Omental fat pad (tissue), 4 donors: Measurements from ENCODE around the gene POU2AF2. TPM values are rescaled to one million over a fixed set of nuclear protein-coding genes. Genes with fewer than 3 reads are reported as not detected.

Source experiments
- ATAC-seq: fragments of 150-250 bp; one replicate; pipeline ENCODE4 v1.9.1; 2016; ENCODE audit warnings: mild to moderate bottlenecking, moderate library complexity; ENCODE audit not compliant: low FRiP score
- DNase-seq: peaks from one replicate; pipeline ENCODE4 v3.0.0-alpha.2; 2019; ENCODE audit warnings: low spot score
- total RNA-seq, 4 donors: library from RNA; depleted of rRNA; stranded (reverse); fragments of >200 nt; gene quantifications; one replicate each; pipeline ENCODE4 v1.1.0, GENCODE V29; 2016
- TF ChIP-seq, protein P1 (sequence below), 3 donors: fragments of 450-650 bp; IDR thresholded peaks; one replicate each; pipeline ENCODE4 v1.5.1; 2016 to 2017; ENCODE audit warnings: antibody characterized with exemption in 3 of 3, mild to moderate bottlenecking in 3 of 3, moderate library complexity in 2 of 3

Gene POU2AF2
- total RNA-seq, 4 donors from 2014 or later: not detected

DNA sequence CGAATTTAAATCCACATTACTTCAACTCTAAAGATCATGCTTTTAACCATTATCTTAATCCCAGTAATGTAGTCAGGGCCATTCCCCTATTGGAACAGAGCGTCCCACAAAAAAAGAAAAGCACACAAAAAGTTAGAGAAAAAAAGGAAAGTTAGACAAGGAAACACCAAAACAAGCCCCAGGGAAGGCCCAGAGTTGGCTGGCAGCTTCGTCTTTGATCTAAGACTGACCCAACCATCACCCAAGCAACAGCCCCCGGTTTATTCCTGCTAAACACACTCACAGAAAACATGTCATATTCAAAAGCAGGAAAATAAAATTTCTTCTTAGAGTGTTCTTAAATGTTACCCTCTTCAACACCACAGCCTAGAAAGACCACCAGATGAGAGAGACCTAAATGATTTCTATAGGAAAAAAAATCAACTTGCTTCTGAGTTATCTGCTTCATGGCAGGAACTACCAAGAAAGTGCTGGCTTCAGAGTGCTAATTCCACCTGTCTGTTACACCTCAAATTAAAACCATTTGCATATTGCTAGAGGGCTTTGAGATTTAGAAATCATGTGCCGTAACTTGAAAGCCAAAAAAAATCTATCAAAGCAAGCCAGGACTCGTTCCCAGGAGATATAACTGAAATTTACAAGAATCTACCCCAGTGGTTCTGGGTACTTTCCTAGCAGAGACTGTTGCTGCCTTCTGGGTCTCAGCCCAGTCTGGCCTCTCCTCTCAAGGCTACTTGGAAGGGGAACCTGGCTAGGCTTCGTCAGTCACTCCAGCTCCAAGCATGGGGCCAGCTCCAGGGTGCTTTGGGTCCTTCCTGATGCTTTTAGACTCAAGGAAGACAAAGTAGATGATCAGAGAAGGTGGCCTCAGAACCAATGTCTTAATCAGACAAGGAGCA lies 84.0 kb downstream of the POU2AF2 start:
- TF ChIP-seq, protein P1, sequence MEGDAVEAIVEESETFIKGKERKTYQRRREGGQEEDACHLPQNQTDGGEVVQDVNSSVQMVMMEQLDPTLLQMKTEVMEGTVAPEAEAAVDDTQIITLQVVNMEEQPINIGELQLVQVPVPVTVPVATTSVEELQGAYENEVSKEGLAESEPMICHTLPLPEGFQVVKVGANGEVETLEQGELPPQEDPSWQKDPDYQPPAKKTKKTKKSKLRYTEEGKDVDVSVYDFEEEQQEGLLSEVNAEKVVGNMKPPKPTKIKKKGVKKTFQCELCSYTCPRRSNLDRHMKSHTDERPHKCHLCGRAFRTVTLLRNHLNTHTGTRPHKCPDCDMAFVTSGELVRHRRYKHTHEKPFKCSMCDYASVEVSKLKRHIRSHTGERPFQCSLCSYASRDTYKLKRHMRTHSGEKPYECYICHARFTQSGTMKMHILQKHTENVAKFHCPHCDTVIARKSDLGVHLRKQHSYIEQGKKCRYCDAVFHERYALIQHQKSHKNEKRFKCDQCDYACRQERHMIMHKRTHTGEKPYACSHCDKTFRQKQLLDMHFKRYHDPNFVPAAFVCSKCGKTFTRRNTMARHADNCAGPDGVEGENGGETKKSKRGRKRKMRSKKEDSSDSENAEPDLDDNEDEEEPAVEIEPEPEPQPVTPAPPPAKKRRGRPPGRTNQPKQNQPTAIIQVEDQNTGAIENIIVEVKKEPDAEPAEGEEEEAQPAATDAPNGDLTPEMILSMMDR (IDR thresholded peaks at IDR 0.05): no peak
- DNase-seq (no peak), ATAC-seq (peak; percentile 47)

- no peak for DNase-seq
- TF ChIP-seq, protein P1 (IDR thresholded peaks at IDR 0.05): no peak
- ATAC-seq: no peak
Observed at GRCh38 chr11:111330234-111330893, 84.8 kb downstream of the POU2AF2 start.

DNA sequence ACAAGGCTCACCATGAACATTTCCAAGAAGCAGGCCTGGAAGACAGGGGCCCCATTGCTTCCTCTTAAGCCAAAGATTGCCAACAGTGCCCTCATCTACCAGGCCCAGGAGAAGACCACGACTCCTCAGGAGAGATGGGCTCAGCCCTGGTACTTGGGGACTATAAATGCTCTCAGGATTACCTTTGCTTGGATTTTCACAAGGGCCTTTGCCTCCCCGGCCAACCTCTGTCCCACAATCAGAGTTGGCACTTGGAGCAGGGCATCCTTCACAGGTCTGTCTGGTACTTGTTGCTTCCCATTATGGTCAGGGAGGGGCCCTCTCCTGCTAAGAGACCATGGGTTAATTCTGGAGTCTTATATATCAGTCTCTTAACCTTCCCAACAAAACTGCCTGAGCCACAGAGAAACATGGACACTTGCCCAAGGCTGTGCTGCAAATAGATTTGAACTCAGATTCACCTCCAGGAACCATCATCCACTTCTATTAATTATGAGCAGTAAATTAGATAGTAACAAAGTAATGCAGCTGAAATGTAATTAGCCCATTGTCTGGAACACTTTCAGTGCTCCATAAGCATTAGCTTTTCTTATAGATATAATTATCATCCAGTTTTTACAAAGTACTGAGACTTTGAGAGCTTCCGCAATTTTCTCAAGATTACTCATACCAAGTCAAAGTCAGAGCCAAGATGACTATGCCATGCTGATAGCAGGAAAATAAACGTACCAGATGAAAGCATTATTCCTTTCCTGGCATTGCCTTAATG lies 86.4 kb downstream of the POU2AF2 start:
- ATAC-seq: peak; percentile 50
- TF ChIP-seq, protein P1 (IDR thresholded peaks at IDR 0.05): no peak
- DNase-seq: no peak

- TF ChIP-seq, protein P1 (IDR thresholded peaks at IDR 0.05): no peak
- no peak for DNase-seq
- ATAC-seq: no peak
Observed at GRCh38 chr11:111334532-111335502, 89.3 kb downstream of the POU2AF2 start.

DNA sequence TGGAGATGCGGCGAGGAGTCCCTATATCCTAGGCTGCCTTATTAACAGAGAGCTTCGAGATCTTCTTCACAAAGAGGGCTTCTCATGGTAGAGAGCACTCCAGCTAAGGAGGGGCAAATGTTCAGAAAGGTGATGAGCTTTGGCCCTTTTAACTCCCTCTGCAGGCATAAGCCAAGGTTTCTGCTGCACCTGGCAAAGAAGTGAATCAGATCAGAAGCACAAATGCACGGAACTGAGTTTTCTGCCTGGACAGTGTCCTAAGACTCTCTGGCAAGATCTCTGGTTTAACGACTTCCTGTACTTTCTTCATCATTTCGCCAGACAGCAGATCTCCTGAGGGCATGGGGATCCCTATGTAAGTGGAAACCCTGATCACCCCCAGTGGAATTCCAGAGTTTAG lies 90.0 kb downstream of the POU2AF2 start:
- ATAC-seq (no peak), DNase-seq (no peak)
- TF ChIP-seq, protein P1 (IDR thresholded peaks at IDR 0.05): no peak

Other genes with a start within 250 kb of the POU2AF2 start
- 1 to 10 TPM in 1 of 4 donors, under 1 TPM in 2, not detected in 1; 0.50 to 4.7 (median 0.84) TPM for gene POU2AF3, start 52.8 kb downstream of the POU2AF2 start, total RNA-seq
- gene POU2AF1, start 133.6 kb downstream of the POU2AF2 start, total RNA-seq: 1 to 10 TPM in 2 of 4 donors, under 1 TPM in 1, not detected in 1; 0.69 to 2.2 (median 1.9) TPM